GM18858 (cell line): Measurements from ENCODE around the gene MARS1.

Experiments
- ATAC-seq: cut with Tn5 transposase; IDR thresholded peaks from one replicate; pipeline ENCODE4 v1.9.1; 2021; ENCODE audit not compliant: unreplicated experiment

MARS1 gene

DNA sequence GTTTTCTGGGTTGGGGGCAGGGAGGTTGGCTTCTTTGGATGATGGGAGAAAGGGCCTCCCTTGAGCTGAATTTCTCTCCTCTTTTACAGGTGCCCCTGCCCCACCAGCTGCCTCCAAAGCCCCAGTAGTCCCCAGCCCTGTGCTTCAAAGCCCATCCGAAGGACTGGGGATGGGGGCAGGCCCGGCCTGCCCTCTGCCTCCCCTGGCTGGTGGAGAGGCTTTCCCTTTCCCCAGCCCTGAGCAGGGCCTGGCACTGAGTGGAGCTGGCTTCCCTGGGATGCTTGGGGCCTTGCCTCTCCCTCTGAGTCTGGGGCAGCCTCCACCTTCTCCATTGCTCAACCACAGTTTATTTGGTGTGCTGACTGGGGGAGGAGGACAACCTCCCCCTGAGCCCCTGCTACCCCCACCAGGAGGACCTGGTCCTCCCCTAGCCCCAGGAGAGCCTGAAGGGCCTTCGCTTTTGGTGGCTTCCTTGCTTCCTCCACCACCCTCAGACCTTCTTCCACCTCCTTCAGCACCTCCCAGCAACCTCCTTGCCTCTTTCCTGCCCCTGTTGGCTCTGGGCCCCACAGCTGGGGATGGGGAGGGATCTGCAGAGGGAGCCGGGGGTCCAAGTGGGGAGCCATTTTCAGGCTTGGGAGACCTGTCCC lies 38.7 kb downstream of the MARS1 start:
- no peak for ATAC-seq

DNA sequence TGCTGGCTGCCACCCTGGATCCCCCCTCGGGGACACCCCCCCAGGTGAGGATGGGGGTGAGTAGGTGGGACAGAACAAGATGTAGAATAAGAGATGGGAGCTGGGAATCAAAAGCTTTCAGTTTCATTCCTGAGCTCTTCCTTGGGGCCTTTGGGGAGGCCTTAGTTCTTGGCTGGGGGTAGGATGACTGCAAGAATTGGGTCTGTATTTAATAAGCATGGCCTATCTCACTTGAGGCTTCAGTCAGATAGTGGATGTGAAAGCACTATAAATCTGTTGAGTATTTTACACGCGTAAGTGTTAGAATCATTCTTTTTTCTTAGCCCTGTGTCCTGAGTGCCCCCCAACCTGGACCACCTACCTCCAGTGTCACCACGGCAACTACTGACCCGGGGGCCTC lies 39.3 kb downstream of the MARS1 start:
- no peak for ATAC-seq

GRCh38 chr12:57528176-57528575 lies 40.3 kb downstream of the MARS1 start:
- no peak for ATAC-seq

DNA sequence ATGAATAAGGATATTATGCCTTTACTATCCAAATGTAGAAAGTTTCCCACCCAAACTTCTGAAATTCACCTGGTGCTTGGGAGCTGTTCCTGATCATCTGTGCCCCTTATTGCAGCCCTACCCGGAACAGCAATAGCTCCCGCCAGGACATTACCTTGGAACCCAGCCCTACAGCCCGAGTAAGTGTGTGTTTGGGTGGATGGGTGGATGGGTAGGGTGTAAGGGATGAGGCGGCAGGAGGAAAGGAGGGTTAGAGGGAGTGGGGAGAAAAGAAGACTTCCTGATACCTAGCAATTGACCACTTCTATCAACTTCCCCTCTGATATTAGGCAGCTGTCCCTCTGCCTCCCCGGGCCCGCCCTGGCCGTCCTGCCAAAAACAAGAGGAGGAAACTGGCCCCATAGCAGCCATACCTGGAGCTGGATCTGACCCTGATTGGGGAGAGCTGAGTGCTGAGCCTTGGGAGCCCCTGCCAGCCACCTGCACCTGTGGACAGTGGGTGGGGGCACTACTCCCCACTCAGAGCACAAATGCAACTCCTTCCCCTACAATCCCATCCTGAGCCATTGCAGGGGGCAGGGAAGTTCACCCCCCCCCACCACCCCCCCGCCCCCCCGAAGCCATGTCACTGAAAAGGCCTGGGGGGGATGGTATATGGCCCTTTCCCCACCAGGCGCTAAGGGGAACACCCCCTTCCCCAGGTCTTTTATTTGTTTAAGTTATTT lies 41.1 kb downstream of the MARS1 start:
- no peak for ATAC-seq

GRCh38 chr12:57529831-57530230 lies 42.0 kb downstream of the MARS1 start:
- no peak for ATAC-seq

- ATAC-seq: no peak
These were observed 42.7 kb downstream of the MARS1 start for GRCh38 chr12:57530396-57531142.

DNA sequence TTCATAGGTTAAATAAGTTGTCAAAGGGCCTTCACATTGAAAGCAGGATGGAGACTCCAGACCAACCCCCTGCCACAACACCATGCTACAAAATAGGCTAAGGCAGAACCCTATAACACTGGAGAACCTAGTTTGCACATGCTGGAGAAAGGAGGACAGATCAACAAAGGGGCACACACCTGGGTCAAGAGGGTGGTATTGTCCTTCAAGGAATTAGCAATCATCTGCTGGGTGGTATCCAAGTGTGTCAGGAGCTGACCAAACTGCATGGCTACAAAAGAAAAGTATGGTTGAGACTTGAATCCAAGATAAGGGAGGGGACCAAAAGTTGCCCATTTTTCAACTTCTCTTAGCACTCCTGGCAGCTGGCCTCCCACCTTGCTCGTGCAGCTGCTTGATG lies 44.0 kb downstream of the MARS1 start:
- ATAC-seq: no peak

- no peak for ATAC-seq
These were observed 45.2 kb downstream of the MARS1 start for GRCh38 chr12:57533108-57533507.

DNA sequence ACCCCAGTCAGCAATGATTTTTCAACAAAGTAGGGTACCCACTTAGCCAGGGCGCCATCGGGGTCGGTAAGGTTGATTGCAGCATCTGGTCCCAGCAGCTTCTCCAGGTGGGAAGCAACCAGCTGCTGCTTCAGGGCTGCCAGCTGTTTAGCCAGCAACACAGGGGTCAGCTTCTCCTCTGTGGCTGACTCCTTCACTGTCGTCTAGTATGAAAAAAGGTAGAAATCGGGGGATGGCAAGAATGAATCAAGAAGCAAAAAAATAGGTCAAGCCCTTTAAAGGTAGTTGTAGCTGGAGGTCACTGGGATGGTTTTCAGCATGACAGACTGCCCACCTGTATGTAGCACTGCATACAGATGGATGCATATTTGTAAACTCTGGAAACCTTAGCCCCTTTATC lies 46.4 kb downstream of the MARS1 start:
- no peak for ATAC-seq

- no peak for ATAC-seq
These were observed 47.2 kb downstream of the MARS1 start for GRCh38 chr12:57534991-57535543.

DNA sequence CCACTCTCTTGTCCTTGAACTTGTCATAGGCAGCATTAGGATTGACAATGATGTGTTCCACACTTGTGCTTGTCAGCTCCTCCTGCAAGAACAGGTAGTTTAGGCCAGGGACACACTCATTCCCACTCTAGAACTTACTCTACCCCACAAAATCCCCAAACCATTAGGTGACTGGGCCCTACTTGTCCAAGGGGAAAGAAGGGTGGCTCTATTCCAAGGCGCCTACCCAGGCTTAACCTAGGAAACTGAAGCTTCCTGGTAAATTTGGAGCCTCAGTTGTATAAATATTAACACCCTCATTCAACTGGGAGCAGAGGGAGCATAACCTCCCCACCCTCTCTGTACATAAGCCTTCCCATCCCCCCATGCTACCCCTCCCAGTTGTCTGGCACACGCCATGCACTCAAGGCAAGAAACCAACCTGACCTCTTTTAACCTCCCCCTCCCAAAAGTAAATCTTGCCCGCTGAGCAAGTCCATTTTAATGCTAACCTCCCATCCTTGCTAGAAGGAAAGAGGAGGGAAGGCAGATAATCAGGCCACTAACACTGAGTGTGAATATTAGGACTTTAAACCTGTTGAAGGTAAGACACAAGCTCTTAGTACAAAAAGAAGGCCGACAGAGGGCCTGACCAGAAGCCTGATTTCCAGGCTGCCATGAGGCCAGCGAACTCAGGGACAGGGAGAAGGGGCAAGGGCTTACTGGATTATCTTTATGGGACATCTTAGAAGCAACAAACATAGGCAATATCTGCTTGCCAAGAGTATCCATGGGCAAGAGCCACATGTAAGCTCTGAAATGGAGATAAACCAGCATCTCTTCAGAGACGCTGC lies 48.1 kb downstream of the MARS1 start:
- no peak for ATAC-seq

DNA sequence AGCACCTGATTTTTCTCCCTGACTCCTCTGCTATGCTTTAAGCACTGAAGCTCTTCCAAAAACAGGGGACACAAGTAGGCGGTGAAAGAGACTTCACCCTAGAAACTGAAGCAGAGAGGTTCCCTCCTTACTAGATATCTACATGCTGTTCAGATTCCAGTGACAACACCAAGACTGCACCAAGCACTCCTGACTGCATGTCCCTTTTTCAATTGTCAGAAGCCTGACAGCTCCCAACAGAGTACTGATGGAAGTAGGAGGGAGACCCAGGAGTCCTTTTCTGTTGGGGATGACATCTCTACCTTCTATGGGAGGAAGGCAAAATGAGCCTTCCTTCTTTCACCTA lies 48.7 kb downstream of the MARS1 start:
- no peak for ATAC-seq

GRCh38 chr12:57539134-57539768 lies 51.4 kb downstream of the MARS1 start:
- no peak for ATAC-seq

DNA sequence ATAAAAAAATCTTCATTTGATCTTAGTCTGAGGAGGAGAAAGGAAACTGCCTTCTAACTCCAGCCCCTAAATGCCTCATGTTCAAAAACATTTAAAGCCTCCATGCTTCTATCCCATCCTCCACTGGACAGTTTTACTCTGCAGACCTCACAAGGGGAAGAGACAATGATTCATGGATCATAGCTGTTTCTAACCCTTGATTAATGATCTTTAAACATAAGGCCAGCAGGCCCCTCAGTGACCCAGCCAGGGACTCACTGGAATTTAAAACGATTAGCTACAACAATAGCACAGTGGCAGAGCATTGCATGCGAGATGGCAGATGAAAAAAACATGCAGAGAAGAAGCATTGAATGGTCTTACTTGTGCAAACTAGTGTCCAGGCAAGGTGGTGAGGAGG lies 53.1 kb downstream of the MARS1 start:
- ATAC-seq: no peak

DNA sequence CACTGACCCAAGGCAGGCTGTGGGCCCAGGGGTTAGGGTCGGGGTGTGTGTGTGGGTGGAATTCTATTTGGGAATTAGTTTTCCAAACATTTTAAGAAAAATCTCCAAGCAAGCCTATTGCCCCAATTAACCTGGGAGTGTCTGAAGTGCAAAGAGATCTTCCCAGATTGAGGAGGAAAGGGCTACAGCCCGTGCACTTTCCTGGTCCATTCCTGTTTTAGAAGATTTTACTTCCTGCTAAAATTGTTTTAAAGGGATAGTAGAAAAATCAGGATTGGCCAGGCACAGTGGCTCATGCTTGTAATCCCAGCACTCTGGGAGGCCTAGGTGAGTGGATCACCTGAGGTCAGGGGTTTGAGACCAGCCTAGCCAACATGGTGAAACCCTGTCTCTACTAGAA lies 53.8 kb downstream of the MARS1 start:
- no peak for ATAC-seq

GRCh38 chr12:57543581-57543980 lies 55.7 kb downstream of the MARS1 start:
- no peak for ATAC-seq

- no peak for ATAC-seq
These were observed 58.1 kb downstream of the MARS1 start for GRCh38 chr12:57545809-57546437.

DNA sequence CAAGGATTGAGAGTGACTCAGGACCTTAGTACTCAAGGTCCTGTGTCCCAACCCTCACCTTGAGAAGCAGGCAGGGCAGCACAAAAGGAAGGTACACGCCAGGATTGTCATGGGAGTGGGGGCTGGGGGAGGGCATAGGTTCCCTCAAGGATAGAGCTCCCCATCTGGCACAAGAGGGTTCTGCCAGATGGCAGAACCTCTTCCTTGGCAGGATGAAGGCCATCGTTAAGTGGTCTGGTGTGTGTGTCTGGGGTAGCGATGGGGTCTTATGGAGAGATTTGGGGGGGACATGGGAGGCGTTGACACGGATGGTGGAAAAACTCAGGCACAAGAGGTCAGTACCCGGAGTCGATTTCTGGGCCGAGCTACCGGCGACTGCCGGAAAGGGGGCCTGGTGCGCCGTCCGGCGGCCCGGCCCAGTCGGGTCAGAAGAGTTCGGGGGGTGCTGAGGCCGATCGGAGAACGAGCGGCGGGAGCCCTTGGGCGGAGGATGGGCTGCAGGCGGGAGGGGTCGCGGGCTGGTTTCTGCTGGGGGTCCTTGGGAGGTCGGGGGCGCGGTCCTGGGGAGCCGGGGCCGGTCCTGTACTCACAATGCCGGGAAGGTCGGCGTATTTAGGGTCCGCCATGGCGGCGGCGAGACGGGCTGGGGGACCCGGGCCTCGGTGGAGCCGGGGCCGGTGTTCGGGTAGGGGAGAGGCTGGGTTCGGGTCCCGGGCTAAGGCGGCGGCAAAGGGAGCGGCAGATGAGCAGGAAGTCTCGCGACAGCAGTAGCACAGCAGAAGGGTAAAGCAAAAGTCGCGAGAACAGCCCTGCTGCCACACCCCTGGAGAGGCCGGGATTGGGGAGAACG lies 58.8 kb downstream of the MARS1 start, which contains the start of gene DCTN2:
Gene DCTN2 (minus strand): TSS at position 755 of the 850 bp plus-strand sequence. CDS start 129 bp downstream, at position 626.
- ATAC-seq: peak; percentile 97
